ENCODE results near the gene SNAI3. TPM values are rescaled to one million over a fixed set of nuclear protein-coding genes. Genes with fewer than 3 reads are reported as not detected.

Gene SNAI3
- total RNA-seq, 4 donors from 2014 or later, result 0.33 to 1.3 (median 1.3) TPM

- Histone ChIP-seq H3K4me3 (replicated peaks in 1 of 3) (no peak overlapping the region), H3K27ac (no peak overlapping the region), H3K4me1 (peaks cover 12 to 14% of the 10 kb centered on the region in 2 donors), H3K9me3 (no peaks in the 10 kb centered on the region), H3K27me3 (no peaks in the 10 kb centered on the region), H3K36me3 (no peaks in the 10 kb centered on the region)
- DNase-seq, result no peak
- TF ChIP-seq CTCF (IDR thresholded peaks at IDR 0.05), result no peak
- TF ChIP-seq POLR2A (IDR thresholded peaks at IDR 0.05), result no peak
- 94 to 95% methylated on average over 35 to 48 of the region's 50 CpGs for WGBS, 2 donors
- intact Hi-C loops (cut with DNase I), result loop anchor here (10.0 kb wide), 2 partner anchors 80 to 210 kb away; partner anchors contain the start of gene ZC3H18
Measured at GRCh38 chr16:88655053-88655732, 31.1 kb downstream of the SNAI3 start.

- H3K27me3 ChIP-seq, result no peaks in the 10 kb centered on the region
- TF ChIP-seq CTCF (IDR thresholded peaks at IDR 0.05) (no peak), POLR2A (IDR thresholded peaks at IDR 0.05) (no peak)
- H3K36me3 ChIP-seq, result no peaks in the 10 kb centered on the region
- no peak for DNase-seq
- no peaks in the 10 kb centered on the region for H3K9me3 ChIP-seq
- no peak overlapping the region for H3K27ac ChIP-seq
- no peak overlapping the region for H3K4me3 ChIP-seq (replicated peaks in 1 of 3)
- H3K4me1 ChIP-seq, result peaks cover 17 to 19% of the 10 kb centered on the region in 2 donors
- intact Hi-C loops (cut with DNase I), result loop anchor here (10.0 kb wide), 2 partner anchors 80 to 210 kb away; partner anchors contain the start of gene ZC3H18
- WGBS, 2 donors, result 91% methylated on average over 24 to 25 of the region's 28 CpGs
Measured at GRCh38 chr16:88654363-88655052, 31.8 kb downstream of the SNAI3 start.

GRCh38 chr16:88653596-88654362 is 32.5 kb downstream of the SNAI3 start:
- WGBS, 2 donors, result 82 to 88% methylated on average over 27 to 31 of the region's 32 CpGs
- no peak overlapping the region for H3K4me3 ChIP-seq (replicated peaks in 1 of 3)
- no peaks in the 10 kb centered on the region for H3K27me3 ChIP-seq
- DNase-seq, result no peak
- no peaks in the 10 kb centered on the region for H3K9me3 ChIP-seq
- H3K27ac ChIP-seq, result no peak overlapping the region
- TF ChIP-seq POLR2A (IDR thresholded peaks at IDR 0.05) (no peak), CTCF (IDR thresholded peaks at IDR 0.05) (no peak)
- peaks cover 17 to 19% of the 10 kb centered on the region in 2 donors for H3K4me1 ChIP-seq
- intact Hi-C loops (cut with DNase I), result loop anchor here (10.0 kb wide), 2 partner anchors 79 to 209 kb away; partner anchors contain the start of gene ZC3H18
- no peaks in the 10 kb centered on the region for H3K36me3 ChIP-seq

GRCh38 chr16:88653101-88653500 is 33.2 kb downstream of the SNAI3 start:
- Histone ChIP-seq H3K27ac (no peak overlapping the region), H3K27me3 (no peaks in the 10 kb centered on the region), H3K36me3 (no peaks in the 10 kb centered on the region), H3K9me3 (no peaks in the 10 kb centered on the region), H3K4me3 (replicated peaks in 1 of 3) (no peak overlapping the region), H3K4me1 (peaks cover 17 to 19% of the 10 kb centered on the region in 2 donors)
- DNase-seq, result no peak
- 90 to 92% methylated on average over 13 of the region's 13 CpGs for WGBS, 2 donors
- intact Hi-C loops (cut with DNase I), result loop anchor here (10.0 kb wide), 2 partner anchors 78 to 208 kb away; partner anchors contain the start of gene ZC3H18
- no peak for TF ChIP-seq POLR2A (IDR thresholded peaks at IDR 0.05)
- no peak for TF ChIP-seq CTCF (IDR thresholded peaks at IDR 0.05)

Data from thyroid gland (tissue), 4 donors.